DMS53 (cell line): ENCODE measurements around the gene PDK1.
"Not testable (repeated sequence)": the region's sequence is repeated elsewhere in the genome, so short reads cannot be mapped to it uniquely, and the experiment has no call there.

Source experiments
- DNase-seq: peaks from one replicate; lab custom pipeline; 2025; lab: John Stamatoyannopoulos, UW

The PDK1 gene

DNA sequence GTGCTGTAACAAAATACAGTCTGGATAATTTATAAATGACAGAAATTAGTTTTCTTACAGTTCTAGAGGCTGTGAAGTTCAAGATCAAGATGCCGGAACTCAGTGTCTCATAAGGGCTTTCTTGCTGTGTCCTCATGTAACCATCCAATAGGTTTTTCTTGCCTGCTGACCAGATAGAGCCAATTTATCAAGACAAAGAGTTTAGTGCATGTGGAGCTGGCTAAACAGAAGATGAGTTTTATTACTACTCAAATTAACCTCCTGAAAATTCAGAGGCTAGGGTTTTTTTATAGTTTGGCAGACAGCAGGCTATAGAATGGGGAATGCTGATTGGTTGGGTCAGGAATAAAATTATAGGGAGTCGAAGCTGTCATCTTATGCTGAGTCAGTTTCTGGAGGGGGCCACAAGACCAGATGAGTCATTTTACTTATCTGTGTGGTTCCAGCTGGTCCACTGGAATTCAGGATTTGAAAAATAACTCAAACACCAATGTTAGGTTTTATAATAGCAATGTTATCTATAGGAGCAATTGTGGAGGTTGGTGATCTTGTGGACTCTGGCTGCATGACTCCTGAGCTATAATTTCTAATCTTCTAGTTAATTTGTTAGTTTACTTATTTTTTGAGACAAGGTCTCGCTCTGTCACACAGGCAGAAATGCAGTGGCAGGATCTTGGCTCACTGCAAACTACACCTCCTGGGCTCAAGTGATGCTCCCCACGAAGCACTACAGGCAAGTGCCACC lies 3.2 kb upstream of the PDK1 start:
- no peak for DNase-seq

GRCh38 chr2:172554352-172555271 lies 1.3 kb upstream of the PDK1 start:
- no peak for DNase-seq

DNA sequence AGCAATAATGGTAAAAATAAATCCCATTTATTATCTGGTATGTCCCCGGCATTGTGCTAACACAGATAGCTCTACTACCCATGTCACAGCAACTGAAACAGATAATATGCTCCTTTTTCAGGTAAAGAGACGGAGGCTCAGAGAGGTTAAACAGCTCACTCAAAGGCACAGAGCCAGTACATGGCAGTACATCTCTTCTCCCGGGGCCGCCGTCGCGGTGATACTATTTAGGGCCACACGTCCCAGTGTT lies 693 bp upstream of the PDK1 start:
- DNase-seq = no peak

GRCh38 chr2:172556284-172557033 lies 569 bp downstream of the PDK1 start:
- peak; percentile 89 for DNase-seq

- no peak for DNase-seq
Observed at GRCh38 chr2:172558372-172558771, 2.5 kb downstream of the PDK1 start.

GRCh38 chr2:172560721-172561120 lies 4.8 kb downstream of the PDK1 start:
- no peak for DNase-seq

DNA sequence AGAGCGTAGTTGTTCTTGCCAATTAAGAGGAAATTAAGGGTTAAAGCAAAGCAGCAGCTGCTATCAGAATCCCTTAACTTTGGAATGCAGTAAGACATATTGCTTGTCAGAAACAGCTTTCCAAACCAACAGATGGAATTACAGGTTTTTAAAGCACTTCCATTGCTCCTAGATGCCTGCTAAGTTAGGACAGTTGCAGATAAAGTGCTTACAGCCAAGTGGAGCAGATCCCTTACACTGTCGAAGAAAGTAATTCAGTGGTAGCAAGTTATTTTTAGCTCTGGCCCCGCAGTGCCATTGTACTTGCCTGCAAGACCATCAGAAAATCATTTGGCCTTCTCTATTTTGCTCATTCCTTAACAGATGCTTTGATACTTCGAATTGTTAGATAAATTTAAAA lies 5.4 kb downstream of the PDK1 start:
- no peak for DNase-seq

DNA sequence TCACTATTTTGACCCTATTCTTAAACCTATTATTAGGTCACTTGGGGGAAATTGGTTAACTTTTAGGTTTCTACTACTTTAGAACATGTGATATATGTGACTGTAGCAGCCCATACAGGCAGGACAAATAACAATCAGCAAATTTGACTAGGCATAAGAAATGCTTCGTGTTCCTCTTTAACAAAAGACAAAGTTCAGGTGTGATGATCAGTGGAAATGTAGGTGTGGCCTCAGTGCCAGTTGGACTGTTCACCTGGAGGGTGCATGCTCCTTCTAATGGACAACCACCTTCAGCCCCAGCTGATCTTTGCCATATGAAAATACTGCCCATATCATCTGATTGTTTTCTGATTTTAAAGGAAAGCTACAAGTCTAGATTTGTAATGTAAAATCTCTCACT lies 6.4 kb downstream of the PDK1 start:
- no peak for DNase-seq

DNA sequence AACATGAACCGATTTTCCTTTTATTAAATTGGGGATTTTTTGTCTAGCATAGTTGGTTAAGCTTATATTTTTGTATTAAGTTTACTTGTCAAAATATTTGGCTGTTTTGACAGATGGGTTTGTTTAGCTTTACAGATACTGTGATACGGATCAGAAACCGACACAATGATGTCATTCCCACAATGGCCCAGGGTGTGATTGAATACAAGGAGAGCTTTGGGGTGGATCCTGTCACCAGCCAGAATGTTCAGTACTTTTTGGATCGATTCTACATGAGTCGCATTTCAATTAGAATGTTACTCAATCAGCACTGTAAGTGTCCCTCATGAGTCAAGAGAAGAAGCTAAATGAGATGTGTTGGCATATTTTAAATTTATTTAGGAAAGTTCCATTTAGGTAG lies 8.5 kb downstream of the PDK1 start:
- DNase-seq = no peak

- DNase-seq = peak; percentile 33
Observed at GRCh38 chr2:172571245-172571644, 15.4 kb downstream of the PDK1 start.

DNA sequence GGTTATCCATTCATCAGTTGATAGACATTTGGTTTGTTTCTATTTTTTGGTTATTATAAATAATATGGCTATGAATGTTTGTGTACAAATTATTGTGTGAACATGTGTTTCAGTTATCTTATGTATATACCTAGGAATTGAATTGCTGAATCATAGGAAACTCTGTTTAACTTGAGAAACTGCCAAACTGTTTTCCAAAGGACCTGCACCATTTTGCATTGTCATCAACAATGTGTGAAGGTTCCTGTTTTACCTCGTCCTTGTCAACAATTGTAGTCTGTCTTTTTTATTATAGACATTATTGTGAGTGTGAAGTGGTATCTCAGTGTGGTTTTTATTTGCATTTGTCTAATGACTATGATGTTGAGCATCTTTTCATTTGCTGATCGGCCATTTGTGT lies 17.1 kb downstream of the PDK1 start:
- DNase-seq = peak; percentile 66

GRCh38 chr2:172574965-172575364 lies 19.1 kb downstream of the PDK1 start:
- DNase-seq = peak; percentile 11

GRCh38 chr2:172578054-172578453 lies 22.2 kb downstream of the PDK1 start:
- DNase-seq = peak; percentile 14

DNA sequence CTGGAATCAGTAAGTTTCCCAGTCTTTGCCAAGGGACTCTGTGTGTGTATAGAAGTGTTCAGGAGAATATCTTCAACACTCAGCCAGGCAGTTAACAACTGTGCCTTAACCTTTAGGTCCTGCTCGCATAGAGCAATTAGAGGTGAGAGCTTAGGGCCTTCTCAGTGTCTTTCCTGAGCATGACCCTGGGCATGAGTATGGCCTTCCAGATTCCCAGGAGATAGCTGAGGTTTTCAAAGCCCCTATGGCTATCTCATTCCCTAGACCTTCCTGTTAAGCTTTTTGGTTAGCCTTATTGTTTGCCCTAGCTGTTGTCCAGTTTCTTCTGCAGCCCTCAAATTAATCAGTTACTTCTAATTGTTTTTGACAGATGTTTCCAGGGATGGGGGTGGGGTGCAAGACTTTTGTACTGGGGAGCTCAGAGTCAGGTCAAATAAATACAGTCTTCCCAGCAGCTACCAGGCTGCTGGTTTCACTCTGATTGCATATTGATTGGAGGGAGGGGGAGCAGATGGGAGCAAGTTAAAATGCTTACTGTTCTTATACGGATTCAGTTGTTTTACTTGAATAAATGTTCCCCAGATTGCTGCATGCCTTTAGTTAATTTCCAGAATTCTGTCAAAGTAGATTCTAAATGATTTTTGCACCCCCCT lies 23.1 kb downstream of the PDK1 start:
- DNase-seq = no peak

DNA sequence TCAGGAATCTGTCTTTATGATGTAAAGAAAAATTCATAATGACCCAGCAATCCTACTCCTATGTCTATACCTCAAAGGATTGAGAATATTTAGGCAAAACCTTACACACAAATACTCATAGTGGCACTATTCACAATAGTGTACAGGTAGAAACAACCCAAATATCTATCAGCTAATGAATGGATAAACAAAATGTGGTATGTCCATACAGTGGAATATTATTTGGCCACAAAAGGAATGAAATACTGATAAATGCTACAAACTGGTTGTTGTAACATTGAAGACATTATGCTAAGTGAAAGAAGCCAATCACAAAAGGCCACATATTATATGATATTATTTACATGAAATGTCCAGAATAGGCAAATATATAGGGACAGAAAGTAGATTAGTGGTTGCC lies 24.7 kb downstream of the PDK1 start:
- no peak for DNase-seq

GRCh38 chr2:172582656-172583055 lies 26.8 kb downstream of the PDK1 start:
- DNase-seq = no peak

DNA sequence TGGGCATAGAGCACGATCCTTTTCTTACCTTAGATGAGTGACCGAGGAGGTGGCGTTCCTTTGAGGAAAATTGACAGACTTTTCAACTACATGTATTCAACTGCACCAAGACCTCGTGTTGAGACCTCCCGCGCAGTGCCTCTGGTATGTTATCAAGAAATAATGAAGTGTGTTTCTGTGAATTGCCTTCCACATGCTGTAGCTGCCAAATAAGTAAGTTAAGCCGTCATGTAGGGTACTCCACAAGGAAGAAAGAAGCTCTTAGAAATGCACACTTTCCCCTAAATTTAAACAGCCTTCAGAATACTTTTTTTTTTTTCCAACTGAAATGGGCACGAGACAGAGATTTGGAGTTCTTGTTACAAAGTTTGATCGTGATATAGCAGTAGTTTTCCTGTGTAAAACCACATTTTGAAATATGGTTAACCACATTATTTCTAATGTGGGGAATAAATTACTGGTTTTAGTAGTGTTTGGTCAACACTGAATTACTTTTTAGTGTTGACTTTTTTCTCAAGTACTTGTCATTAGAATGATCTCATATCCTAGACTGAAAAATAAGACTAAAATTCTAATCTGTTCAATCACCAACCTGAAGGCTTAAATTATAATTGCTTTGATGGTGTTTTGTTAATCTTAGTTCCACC lies 30.5 kb downstream of the PDK1 start:
- no peak for DNase-seq

DNA sequence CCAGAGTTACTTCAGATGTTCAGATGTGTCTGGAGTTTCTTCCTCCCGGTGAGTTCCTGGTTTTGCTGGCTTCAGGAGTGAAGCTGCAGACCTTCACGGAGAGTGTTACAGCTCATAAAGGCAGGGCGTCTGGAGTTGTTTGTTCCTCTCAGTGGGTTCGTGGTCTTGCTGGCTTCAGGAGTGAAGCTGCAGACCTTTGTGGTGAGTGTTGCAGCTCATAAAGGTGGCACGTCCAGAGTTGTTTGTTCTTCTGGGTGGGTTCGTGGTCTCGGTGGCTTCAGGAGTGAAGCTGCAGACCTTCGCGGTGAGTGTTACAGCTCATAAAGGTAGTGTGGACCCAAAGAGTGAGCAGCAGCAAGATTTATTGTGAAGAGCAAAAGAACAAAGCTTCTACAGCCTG lies 31.3 kb downstream of the PDK1 start:
- not testable (repeated sequence) for DNase-seq

DNA sequence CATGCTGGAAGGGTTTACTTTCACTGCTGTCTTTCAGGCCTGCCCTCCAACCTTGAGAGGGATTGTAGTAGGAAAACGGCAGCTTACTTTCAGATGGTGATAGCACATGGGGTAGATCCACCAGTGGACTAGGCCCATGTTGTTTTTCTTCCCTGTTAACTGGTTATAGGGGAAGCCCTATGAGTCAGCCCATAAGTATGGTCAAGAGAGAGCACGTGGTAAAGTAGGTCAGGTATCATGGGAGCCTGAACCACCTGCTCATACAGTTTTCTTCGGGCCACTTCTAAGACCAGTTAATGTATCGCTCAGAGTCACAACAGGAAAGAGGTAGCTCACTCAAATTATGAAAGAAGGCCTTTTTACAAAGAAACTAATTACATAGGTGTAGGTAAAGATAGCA lies 33.0 kb downstream of the PDK1 start:
- peak; percentile 91 for DNase-seq

DNA sequence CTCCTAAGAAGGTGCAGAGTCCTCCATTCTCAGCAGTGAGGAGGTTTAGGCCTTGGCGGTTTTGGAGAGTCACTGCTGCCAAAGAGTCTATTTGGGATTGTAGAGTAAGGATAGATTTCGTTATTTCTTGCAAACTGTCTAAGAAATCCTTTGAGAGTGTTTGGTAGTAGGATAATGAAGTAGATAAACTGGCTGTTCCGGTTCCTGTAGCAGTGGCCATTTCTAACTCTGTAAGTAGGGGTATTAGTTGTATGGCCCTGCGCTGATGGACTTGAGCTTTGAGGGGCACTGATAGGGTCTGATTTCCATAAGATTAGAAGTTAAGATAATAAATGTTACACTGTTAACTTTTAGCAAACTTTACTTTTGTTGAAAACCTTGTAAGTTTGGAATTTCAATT lies 35.5 kb downstream of the PDK1 start:
- not testable (repeated sequence) for DNase-seq

GRCh38 chr2:172592190-172592589 lies 36.3 kb downstream of the PDK1 start:
- DNase-seq = not testable (repeated sequence)

DNA sequence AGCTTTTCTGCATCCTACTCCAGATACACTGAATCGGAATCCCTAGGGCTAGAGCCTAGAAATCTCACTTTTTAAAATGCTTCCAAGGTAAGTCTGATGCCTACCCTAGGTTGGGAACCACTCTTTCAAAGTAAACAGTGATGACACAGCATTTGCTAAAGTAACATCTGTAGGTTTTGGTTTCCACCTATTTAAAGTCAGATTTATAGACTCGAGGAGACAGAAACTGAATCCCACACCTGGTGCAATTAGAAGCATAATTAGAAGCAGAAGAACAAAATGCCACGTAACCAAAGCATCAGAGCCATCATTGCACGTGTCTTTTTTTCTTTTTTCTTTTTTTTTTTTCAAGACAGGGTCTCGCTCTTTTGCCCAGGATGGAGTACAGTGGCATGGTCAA lies 40.9 kb downstream of the PDK1 start:
- DNase-seq = no peak
